ENCODE data around the gene MCM10. TPM values are rescaled to one million over a fixed set of nuclear protein-coding genes. Genes with fewer than 3 reads are reported as not detected.

MCM10 gene
- total and polyA plus RNA-seq, 10 of the 15 experiments (the other 5 are each of a cell fraction or from before 2014, with no cell fraction given) = 5.8 to 35.1 (median 23.7) TPM

DNA sequence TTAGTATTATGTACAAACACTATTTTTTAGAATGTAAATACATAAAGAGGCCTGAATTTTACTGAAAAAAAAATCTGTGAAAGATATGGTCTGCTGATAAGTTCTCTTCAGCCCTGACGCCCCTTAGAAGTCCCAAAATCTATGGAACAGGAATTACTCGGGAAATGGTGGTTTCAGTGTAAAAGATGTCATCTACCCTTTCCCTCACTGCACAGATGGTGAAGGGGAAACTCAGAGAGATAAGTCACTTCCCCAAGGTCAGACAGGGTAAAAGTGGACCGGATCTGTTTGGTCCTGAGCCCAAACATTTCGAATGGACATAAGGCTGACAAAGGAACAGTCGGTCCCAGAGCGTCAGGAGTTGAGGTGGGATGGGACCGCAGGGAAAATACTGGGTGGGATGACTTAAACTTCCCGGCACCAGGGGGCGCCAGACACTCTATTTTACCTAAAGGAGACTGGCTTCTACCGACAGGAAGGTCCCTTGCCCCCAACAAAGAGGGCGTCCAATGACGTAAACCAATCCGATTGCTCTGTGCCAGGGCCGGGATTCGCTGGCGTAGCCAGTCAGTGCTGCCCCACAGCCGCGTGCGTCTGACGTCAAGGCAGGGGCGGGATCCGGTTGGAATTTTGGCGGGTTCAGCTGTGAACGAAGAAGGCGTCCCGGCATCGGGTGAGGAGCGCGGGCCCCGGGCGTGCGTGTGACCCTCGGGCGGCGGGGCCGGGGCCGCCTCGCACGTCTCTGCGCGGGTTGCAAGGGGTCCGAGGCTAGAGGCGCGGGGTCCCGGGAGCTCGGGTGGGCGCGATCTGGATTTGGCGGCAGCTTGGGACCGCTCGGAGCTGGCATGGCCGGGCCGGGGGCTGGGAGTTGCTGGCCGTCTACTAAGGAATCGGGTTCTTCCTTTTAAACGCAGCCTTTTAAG, at the start of gene MCM10 (continued):
- TF ChIP-seq, protein P1, sequence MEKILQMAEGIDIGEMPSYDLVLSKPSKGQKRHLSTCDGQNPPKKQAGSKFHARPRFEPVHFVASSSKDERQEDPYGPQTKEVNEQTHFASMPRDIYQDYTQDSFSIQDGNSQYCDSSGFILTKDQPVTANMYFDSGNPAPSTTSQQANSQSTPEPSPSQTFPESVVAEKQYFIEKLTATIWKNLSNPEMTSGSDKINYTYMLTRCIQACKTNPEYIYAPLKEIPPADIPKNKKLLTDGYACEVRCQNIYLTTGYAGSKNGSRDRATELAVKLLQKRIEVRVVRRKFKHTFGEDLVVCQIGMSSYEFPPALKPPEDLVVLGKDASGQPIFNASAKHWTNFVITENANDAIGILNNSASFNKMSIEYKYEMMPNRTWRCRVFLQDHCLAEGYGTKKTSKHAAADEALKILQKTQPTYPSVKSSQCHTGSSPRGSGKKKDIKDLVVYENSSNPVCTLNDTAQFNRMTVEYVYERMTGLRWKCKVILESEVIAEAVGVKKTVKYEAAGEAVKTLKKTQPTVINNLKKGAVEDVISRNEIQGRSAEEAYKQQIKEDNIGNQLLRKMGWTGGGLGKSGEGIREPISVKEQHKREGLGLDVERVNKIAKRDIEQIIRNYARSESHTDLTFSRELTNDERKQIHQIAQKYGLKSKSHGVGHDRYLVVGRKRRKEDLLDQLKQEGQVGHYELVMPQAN (conservative IDR thresholded peaks at IDR 0.05) = peak; percentile 100
- TF ChIP-seq NFYB (IDR thresholded peaks at IDR 0.05; ENCODE audit: insufficient read depth, low read depth, low read length) = peak; percentile 93
- TF ChIP-seq CREM (IDR thresholded peaks at IDR 0.05; ENCODE audit: low read depth) = peak; percentile 97
- TF ChIP-seq ATF7 (IDR thresholded peaks at IDR 0.05; ENCODE audit: low read depth) = peak; percentile 95
- no peak for TF ChIP-seq PML (IDR thresholded peaks at IDR 0.05; ENCODE audit: low read length)
- TF ChIP-seq SREBF1 (IDR thresholded peaks at IDR 0.05; ENCODE audit: low read length) = no peak
- TF ChIP-seq CHD2 (IDR thresholded peaks at IDR 0.05; ENCODE audit: borderline replicate concordance, low read depth, low read length) = peak; percentile 88
- peak; percentile 70 for TF ChIP-seq SIX5 (IDR thresholded peaks at IDR 0.05; ENCODE audit: low read depth, low read length, severe bottlenecking)
- peak; percentile 82 for TF ChIP-seq HCFC1 (IDR thresholded peaks at IDR 0.05; ENCODE audit: low read length)
- TF ChIP-seq NR2F1 (conservative IDR thresholded peaks at IDR 0.05) = peak; percentile 13; the same call in 1 of the 2 replicates
- TF ChIP-seq USF1 (IDR thresholded peaks at IDR 0.05; ENCODE audit: borderline replicate concordance, extremely low read length, insufficient read depth, low read depth, low read length) = peak; percentile 33
- TF ChIP-seq FOXM1 (IDR thresholded peaks at IDR 0.05; ENCODE audit: low read depth, low read length) = peak; percentile 12; the same call in 1 of the 2 replicates
- TF ChIP-seq IRF3 (IDR thresholded peaks at IDR 0.05) = peak; percentile 79; the same call in 1 of the 2 replicates
- TF ChIP-seq MEF2A (IDR thresholded peaks at IDR 0.05; ENCODE audit: insufficient read depth, low read depth, low read length) = no peak
- no peak for TF ChIP-seq TBL1XR1 (IDR thresholded peaks at IDR 0.05; ENCODE audit: low read depth, low read length)
- TF ChIP-seq IKZF1 (conservative IDR thresholded peaks at IDR 0.05) = peak; percentile 95
- TF ChIP-seq, protein P2, sequence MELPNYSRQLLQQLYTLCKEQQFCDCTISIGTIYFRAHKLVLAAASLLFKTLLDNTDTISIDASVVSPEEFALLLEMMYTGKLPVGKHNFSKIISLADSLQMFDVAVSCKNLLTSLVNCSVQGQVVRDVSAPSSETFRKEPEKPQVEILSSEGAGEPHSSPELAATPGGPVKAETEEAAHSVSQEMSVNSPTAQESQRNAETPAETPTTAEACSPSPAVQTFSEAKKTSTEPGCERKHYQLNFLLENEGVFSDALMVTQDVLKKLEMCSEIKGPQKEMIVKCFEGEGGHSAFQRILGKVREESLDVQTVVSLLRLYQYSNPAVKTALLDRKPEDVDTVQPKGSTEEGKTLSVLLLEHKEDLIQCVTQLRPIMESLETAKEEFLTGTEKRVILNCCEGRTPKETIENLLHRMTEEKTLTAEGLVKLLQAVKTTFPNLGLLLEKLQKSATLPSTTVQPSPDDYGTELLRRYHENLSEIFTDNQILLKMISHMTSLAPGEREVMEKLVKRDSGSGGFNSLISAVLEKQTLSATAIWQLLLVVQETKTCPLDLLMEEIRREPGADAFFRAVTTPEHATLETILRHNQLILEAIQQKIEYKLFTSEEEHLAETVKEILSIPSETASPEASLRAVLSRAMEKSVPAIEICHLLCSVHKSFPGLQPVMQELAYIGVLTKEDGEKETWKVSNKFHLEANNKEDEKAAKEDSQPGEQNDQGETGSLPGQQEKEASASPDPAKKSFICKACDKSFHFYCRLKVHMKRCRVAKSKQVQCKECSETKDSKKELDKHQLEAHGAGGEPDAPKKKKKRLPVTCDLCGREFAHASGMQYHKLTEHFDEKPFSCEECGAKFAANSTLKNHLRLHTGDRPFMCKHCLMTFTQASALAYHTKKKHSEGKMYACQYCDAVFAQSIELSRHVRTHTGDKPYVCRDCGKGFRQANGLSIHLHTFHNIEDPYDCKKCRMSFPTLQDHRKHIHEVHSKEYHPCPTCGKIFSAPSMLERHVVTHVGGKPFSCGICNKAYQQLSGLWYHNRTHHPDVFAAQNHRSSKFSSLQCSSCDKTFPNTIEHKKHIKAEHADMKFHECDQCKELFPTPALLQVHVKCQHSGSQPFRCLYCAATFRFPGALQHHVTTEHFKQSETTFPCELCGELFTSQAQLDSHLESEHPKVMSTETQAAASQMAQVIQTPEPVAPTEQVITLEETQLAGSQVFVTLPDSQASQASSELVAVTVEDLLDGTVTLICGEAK (IDR thresholded peaks at IDR 0.05; ENCODE audit: borderline replicate concordance) = peak; percentile 84; the same call in 1 of the 2 replicates
- peak; percentile 66; the same call in 1 of the 2 replicates for TF ChIP-seq SMC3 (IDR thresholded peaks at IDR 0.05; ENCODE audit: borderline replicate concordance, low read length)
- peak; percentile 98 for TF ChIP-seq CREB1 (IDR thresholded peaks at IDR 0.05; ENCODE audit: low read depth)
- no peak for TF ChIP-seq POLR2AphosphoS5 (IDR thresholded peaks at IDR 0.05; ENCODE audit: low read length)
- no peak for TF ChIP-seq NFIC (IDR thresholded peaks at IDR 0.05; ENCODE audit: low read depth, low read length)
- peak; percentile 99 for TF ChIP-seq SIN3A (IDR thresholded peaks at IDR 0.05; ENCODE audit: low read depth, low read length)

Data from GM12878 (cell line).